ENCODE measurements around the gene SLC17A6.

Gene SLC17A6

GRCh38 chr11:22342211-22343031, 4.2 kb downstream of the SLC17A6 start:
- Histone ChIP-seq H3K9me3 (ENCODE audit: control insufficient read depth, insufficient read depth, low read length) (no peaks in the 10 kb centered on the region), H3K27ac (ENCODE audit: low read length) (no peak overlapping the region), H3K4me3 (ENCODE audit: low read length) (peak overlapping the region; percentile 12; the same call in 1 of the 2 replicates), H3K4me1 (ENCODE audit: control insufficient read depth, insufficient read depth, low read length) (no peaks in the 10 kb centered on the region), H3K27me3 (ENCODE audit: control insufficient read depth, insufficient read depth, low read length) (peaks cover 18% of the 10 kb centered on the region), H3K36me3 (ENCODE audit: control insufficient read depth, insufficient read depth, low read length) (no peaks in the 10 kb centered on the region)
- WGBS (ENCODE audit: insufficient coverage, insufficient read length) = no CpG with 5 or more reads among the region's 25 CpGs
- DNase-seq (ENCODE audit: low read depth, low spot score) = no peak

GRCh38 chr11:22343032-22343324, 4.8 kb downstream of the SLC17A6 start:
- no peaks in the 10 kb centered on the region for H3K4me1 ChIP-seq (ENCODE audit: control insufficient read depth, insufficient read depth, low read length)
- WGBS (ENCODE audit: insufficient coverage, insufficient read length) = no CpG with 5 or more reads among the region's 6 CpGs
- H3K9me3 ChIP-seq (ENCODE audit: control insufficient read depth, insufficient read depth, low read length) = no peaks in the 10 kb centered on the region
- H3K36me3 ChIP-seq (ENCODE audit: control insufficient read depth, insufficient read depth, low read length) = no peaks in the 10 kb centered on the region
- H3K27me3 ChIP-seq (ENCODE audit: control insufficient read depth, insufficient read depth, low read length) = peaks cover 18% of the 10 kb centered on the region
- peak overlapping the region; percentile 12; the same call in 1 of the 2 replicates for H3K4me3 ChIP-seq (ENCODE audit: low read length)
- DNase-seq (ENCODE audit: low read depth, low spot score) = no peak
- H3K27ac ChIP-seq (ENCODE audit: low read length) = no peak overlapping the region

- Histone ChIP-seq H3K4me3 (ENCODE audit: low read length) (peak overlapping the region; percentile 12; the same call in 1 of the 2 replicates), H3K27ac (ENCODE audit: low read length) (no peak overlapping the region), H3K9me3 (ENCODE audit: control insufficient read depth, insufficient read depth, low read length) (no peaks in the 10 kb centered on the region), H3K27me3 (ENCODE audit: control insufficient read depth, insufficient read depth, low read length) (peaks cover 18% of the 10 kb centered on the region), H3K4me1 (ENCODE audit: control insufficient read depth, insufficient read depth, low read length) (no peaks in the 10 kb centered on the region), H3K36me3 (ENCODE audit: control insufficient read depth, insufficient read depth, low read length) (no peaks in the 10 kb centered on the region)
- WGBS (ENCODE audit: insufficient coverage, insufficient read length) = no CpG with 5 or more reads among the region's 34 CpGs
- DNase-seq (ENCODE audit: low read depth, low spot score) = no peak
Measured at GRCh38 chr11:22343371-22344032, 5.3 kb downstream of the SLC17A6 start.

- Histone ChIP-seq H3K9me3 (ENCODE audit: control insufficient read depth, insufficient read depth, low read length) (no peaks in the 10 kb centered on the region), H3K4me3 (ENCODE audit: low read length) (peak overlapping the region; percentile 12; the same call in 1 of the 2 replicates), H3K4me1 (ENCODE audit: control insufficient read depth, insufficient read depth, low read length) (no peaks in the 10 kb centered on the region), H3K36me3 (ENCODE audit: control insufficient read depth, insufficient read depth, low read length) (no peaks in the 10 kb centered on the region), H3K27me3 (ENCODE audit: control insufficient read depth, insufficient read depth, low read length) (peaks cover 18% of the 10 kb centered on the region), H3K27ac (ENCODE audit: low read length) (no peak overlapping the region)
- WGBS (ENCODE audit: insufficient coverage, insufficient read length) = no CpG with 5 or more reads among the region's 3 CpGs
- DNase-seq (ENCODE audit: low read depth, low spot score) = no peak
Measured at GRCh38 chr11:22344081-22344480, 5.9 kb downstream of the SLC17A6 start.

GRCh38 chr11:22346282-22346681, 8.1 kb downstream of the SLC17A6 start:
- peaks cover 18% of the 10 kb centered on the region for H3K27me3 ChIP-seq (ENCODE audit: control insufficient read depth, insufficient read depth, low read length)
- H3K4me1 ChIP-seq (ENCODE audit: control insufficient read depth, insufficient read depth, low read length) = no peaks in the 10 kb centered on the region
- H3K36me3 ChIP-seq (ENCODE audit: control insufficient read depth, insufficient read depth, low read length) = no peaks in the 10 kb centered on the region
- H3K4me3 ChIP-seq (ENCODE audit: low read length) = no peak overlapping the region
- no peak overlapping the region for H3K27ac ChIP-seq (ENCODE audit: low read length)
- H3K9me3 ChIP-seq (ENCODE audit: control insufficient read depth, insufficient read depth, low read length) = no peaks in the 10 kb centered on the region
- DNase-seq (ENCODE audit: low read depth, low spot score) = no peak

GRCh38 chr11:22347857-22348487, 9.8 kb downstream of the SLC17A6 start:
- no peaks in the 10 kb centered on the region for H3K36me3 ChIP-seq (ENCODE audit: control insufficient read depth, insufficient read depth, low read length)
- no peak overlapping the region for H3K4me3 ChIP-seq (ENCODE audit: low read length)
- H3K9me3 ChIP-seq (ENCODE audit: control insufficient read depth, insufficient read depth, low read length) = no peaks in the 10 kb centered on the region
- H3K27me3 ChIP-seq (ENCODE audit: control insufficient read depth, insufficient read depth, low read length) = peaks cover 6% of the 10 kb centered on the region; the same call in 1 of the 2 replicates
- no peaks in the 10 kb centered on the region for H3K4me1 ChIP-seq (ENCODE audit: control insufficient read depth, insufficient read depth, low read length)
- DNase-seq (ENCODE audit: low read depth, low spot score) = no peak
- H3K27ac ChIP-seq (ENCODE audit: low read length) = no peak overlapping the region
- WGBS (ENCODE audit: insufficient coverage, insufficient read length) = no CpG with 5 or more reads among the region's 4 CpGs

- Histone ChIP-seq H3K27ac (ENCODE audit: low read length) (no peak overlapping the region), H3K4me3 (ENCODE audit: low read length) (no peak overlapping the region), H3K9me3 (ENCODE audit: control insufficient read depth, insufficient read depth, low read length) (no peaks in the 10 kb centered on the region), H3K4me1 (ENCODE audit: control insufficient read depth, insufficient read depth, low read length) (no peaks in the 10 kb centered on the region), H3K27me3 (ENCODE audit: control insufficient read depth, insufficient read depth, low read length) (no peaks in the 10 kb centered on the region), H3K36me3 (ENCODE audit: control insufficient read depth, insufficient read depth, low read length) (no peaks in the 10 kb centered on the region)
- no CpG with 5 or more reads among the region's 2 CpGs for WGBS (ENCODE audit: insufficient coverage, insufficient read length)
- DNase-seq (ENCODE audit: low read depth, low spot score) = no peak
Measured at GRCh38 chr11:22349491-22349890, 11.3 kb downstream of the SLC17A6 start.

GRCh38 chr11:22359295-22359694, 21.1 kb downstream of the SLC17A6 start:
- no peaks in the 10 kb centered on the region for H3K27me3 ChIP-seq (ENCODE audit: control insufficient read depth, insufficient read depth, low read length)
- no peak overlapping the region for H3K4me3 ChIP-seq (ENCODE audit: low read length)
- WGBS (ENCODE audit: insufficient coverage, insufficient read length) = no CpG with 5 or more reads among the region's 2 CpGs
- H3K4me1 ChIP-seq (ENCODE audit: control insufficient read depth, insufficient read depth, low read length) = no peaks in the 10 kb centered on the region
- no peak overlapping the region for H3K27ac ChIP-seq (ENCODE audit: low read length)
- H3K9me3 ChIP-seq (ENCODE audit: control insufficient read depth, insufficient read depth, low read length) = no peaks in the 10 kb centered on the region
- DNase-seq (ENCODE audit: low read depth, low spot score) = no peak
- H3K36me3 ChIP-seq (ENCODE audit: control insufficient read depth, insufficient read depth, low read length) = no peaks in the 10 kb centered on the region

GRCh38 chr11:22371160-22371559, 33.0 kb downstream of the SLC17A6 start:
- Histone ChIP-seq H3K9me3 (ENCODE audit: control insufficient read depth, insufficient read depth, low read length) (no peaks in the 10 kb centered on the region), H3K36me3 (ENCODE audit: control insufficient read depth, insufficient read depth, low read length) (no peaks in the 10 kb centered on the region), H3K27me3 (ENCODE audit: control insufficient read depth, insufficient read depth, low read length) (no peaks in the 10 kb centered on the region), H3K4me3 (ENCODE audit: low read length) (no peak overlapping the region), H3K27ac (ENCODE audit: low read length) (no peak overlapping the region), H3K4me1 (ENCODE audit: control insufficient read depth, insufficient read depth, low read length) (no peaks in the 10 kb centered on the region)
- WGBS (ENCODE audit: insufficient coverage, insufficient read length) = no CpG with 5 or more reads among the region's 3 CpGs
- DNase-seq (ENCODE audit: low read depth, low spot score) = peak; percentile 20

- no peaks in the 10 kb centered on the region for H3K9me3 ChIP-seq (ENCODE audit: control insufficient read depth, insufficient read depth, low read length)
- H3K4me1 ChIP-seq (ENCODE audit: control insufficient read depth, insufficient read depth, low read length) = peaks cover 2% of the 10 kb centered on the region; the same call in 1 of the 2 replicates
- no peak for DNase-seq (ENCODE audit: low read depth, low spot score)
- no peak overlapping the region for H3K4me3 ChIP-seq (ENCODE audit: low read length)
- no peak overlapping the region for H3K27ac ChIP-seq (ENCODE audit: low read length)
- no peaks in the 10 kb centered on the region for H3K36me3 ChIP-seq (ENCODE audit: control insufficient read depth, insufficient read depth, low read length)
- no CpG with 5 or more reads among the region's 1 CpG for WGBS (ENCODE audit: insufficient coverage, insufficient read length)
- H3K27me3 ChIP-seq (ENCODE audit: control insufficient read depth, insufficient read depth, low read length) = no peaks in the 10 kb centered on the region
Measured at GRCh38 chr11:22387126-22387525, 48.9 kb downstream of the SLC17A6 start.
